GM23248 (cell line): ENCODE data around the gene GRAP. TPM values are rescaled to one million over a fixed set of nuclear protein-coding genes. Genes with fewer than 3 reads are reported as not detected.

Source experiments
- DNase-seq: peaks from one replicate; pipeline ENCODE4 v3.0.0-alpha.2; 2015
- H2AFZ ChIP-seq: fragments of 200-600 bp; sonication (generic); 2 replicates; pipeline ENCODE4 v1.6.1; 2016; ENCODE audit warnings: antibody characterized with exemption
- H3F3A ChIP-seq: fragments of 200-600 bp; sonication (generic); 2 replicates; pipeline ENCODE4 v1.6.1; 2016; ENCODE audit warnings: mild to moderate bottlenecking, antibody characterized with exemption, mixed run types; ENCODE audit not compliant: insufficient read depth
- H3K27ac ChIP-seq: fragments of 200-600 bp; sonication (generic); 2 replicates; pipeline ENCODE4 v1.5.1; 2016; ENCODE audit warnings: mild to moderate bottlenecking
- H3K27me3 ChIP-seq: fragments of 200-600 bp; sonication (generic); replicated peaks from 2 replicates; pipeline ENCODE4 v1.6.1; 2016; ENCODE audit warnings: mild to moderate bottlenecking; ENCODE audit not compliant: insufficient read depth
- H3K36me3 ChIP-seq: fragments of 200-600 bp; sonication (generic); 2 replicates; pipeline ENCODE4 v1.6.1; 2016; ENCODE audit warnings: low read depth, mild to moderate bottlenecking
- H3K4me1 ChIP-seq: fragments of 200-600 bp; sonication (generic); 2 replicates; pipeline ENCODE4 v1.6.1; 2016; ENCODE audit warnings: mild to moderate bottlenecking; ENCODE audit not compliant: insufficient read depth
- H3K4me2 ChIP-seq: fragments of 200-600 bp; sonication (generic); one replicate; pipeline ENCODE4 v1.6.1; 2016; ENCODE audit warnings: mild to moderate bottlenecking; ENCODE audit not compliant: unreplicated experiment
- H3K4me3 ChIP-seq: fragments of 200-600 bp; sonication (generic); 2 replicates; pipeline ENCODE4 v1.5.1; 2016; ENCODE audit warnings: mild to moderate bottlenecking
- H3K79me2 ChIP-seq: fragments of 200-600 bp; sonication (generic); 2 replicates; pipeline ENCODE4 v1.6.1; 2016; ENCODE audit warnings: mild to moderate bottlenecking; ENCODE audit not compliant: insufficient read depth
- H3K9ac ChIP-seq: fragments of 200-600 bp; sonication (generic); 2 replicates; pipeline ENCODE4 v1.6.1; 2016; ENCODE audit warnings: mild to moderate bottlenecking
- H3K9me2 ChIP-seq: fragments of 200-600 bp; sonication (generic); 2 replicates; pipeline ENCODE4 v1.6.1; 2016; ENCODE audit warnings: mixed run types, mild to moderate bottlenecking, moderate library complexity; ENCODE audit not compliant: insufficient read depth
- H3K9me3 ChIP-seq: fragments of 200-600 bp; sonication (generic); one replicate; pipeline ENCODE4 v1.6.1; 2017; ENCODE audit warnings: low read depth
- H4K20me1 ChIP-seq: fragments of 200-600 bp; sonication (generic); 2 replicates; pipeline ENCODE4 v1.6.0; 2016; ENCODE audit not compliant: insufficient read depth
- EZH2 ChIP-seq: fragments of 200-600 bp; sonication (generic); IDR thresholded peaks from 2 replicates; pipeline ENCODE4 v1.6.1; 2018; ENCODE audit warnings: antibody characterized with exemption, mild to moderate bottlenecking; ENCODE audit not compliant: insufficient read depth, poor library complexity, severe bottlenecking
- EZH2phosphoT487 ChIP-seq: fragments of 200-600 bp; sonication (generic); IDR thresholded peaks from 2 replicates; pipeline ENCODE4 v1.6.1; 2018; ENCODE audit warnings: antibody characterized with exemption, moderate library complexity, mild to moderate bottlenecking, low read depth; ENCODE audit not compliant: insufficient read depth
- WGBS, 2 experiments: methylation state at CpG; one replicate each; pipeline ENCODE4 v1.1.6; 2015 to 2017; ENCODE audit warnings: low lambda C conversion rate in 2 of 2, low coverage in 1 of 2; ENCODE audit errors: missing lambda C conversion rate in 2 of 2; 5-methylcytosine and 5-hydroxymethylcytosine counted together
- in situ Hi-C: fragments of 300-500 bp; cut with MboI; formaldehyde crosslinking; loops from 2 replicates; pipeline ENCODE4 v1.15.0; 2020
- polyA plus RNA-seq: library from polyadenylated mRNA; unstranded; fragments of >200 nt; fragmentation: Nextera tagmentation; extraction: Ambion mirVana; gene quantifications from 2 replicates; pipeline ENCODE4 v1.2.1, GENCODE V29; 2016
- total RNA-seq: library from RNA; depleted of rRNA; stranded (reverse); fragments of >200 nt; shearing (Covaris generic); gene quantifications from 2 replicates; pipeline ENCODE4 v1.2.3, GENCODE V29; 2014

The GRAP gene
- total and polyA plus RNA-seq, 2 experiments from 2014 or later: not detected

- Histone ChIP-seq H3F3A (peaks cover 20% of the 10 kb centered on the region), H4K20me1 (no peaks in the 10 kb centered on the region), H2AFZ (no peak overlapping the region), H3K4me2 (peak overlapping the region; percentile 92), H3K9me2 (no peaks in the 10 kb centered on the region), H3K27ac (no peak overlapping the region), H3K9ac (peak overlapping the region; percentile 92), H3K79me2 (peaks cover 69% of the 10 kb centered on the region), H3K27me3 (no peaks in the 10 kb centered on the region), H3K4me1 (peaks cover 24% of the 10 kb centered on the region), H3K36me3 (no peaks in the 10 kb centered on the region), H3K9me3 (no peaks in the 10 kb centered on the region), H3K4me3 (peak overlapping the region; percentile 79)
- WGBS, 2 experiments: 48 to 51% methylated on average over 7 of the region's 7 CpGs
- in situ Hi-C loops: no loop called here
- no peak for TF ChIP-seq EZH2
- no peak for TF ChIP-seq EZH2phosphoT487
- peak; percentile 49 for DNase-seq
Measured at GRCh38 chr17:19001907-19002590, 44.7 kb downstream of the GRAP start.

GRCh38 chr17:19000531-19001325, 46.0 kb downstream of the GRAP start:
- Histone ChIP-seq H3K4me2 (peak overlapping the region; percentile 92), H3K4me1 (peaks cover 24% of the 10 kb centered on the region), H2AFZ (no peak overlapping the region), H4K20me1 (no peaks in the 10 kb centered on the region), H3K27ac (no peak overlapping the region; the same call in 1 of the 2 replicates), H3K9ac (peak overlapping the region; percentile 92), H3F3A (peaks cover 7% of the 10 kb centered on the region), H3K36me3 (no peaks in the 10 kb centered on the region), H3K9me2 (no peaks in the 10 kb centered on the region), H3K9me3 (no peaks in the 10 kb centered on the region), H3K27me3 (no peaks in the 10 kb centered on the region), H3K4me3 (no peak overlapping the region), H3K79me2 (peaks cover 83% of the 10 kb centered on the region)
- TF ChIP-seq EZH2phosphoT487 (no peak), EZH2 (no peak)
- in situ Hi-C loops: no loop called here
- 87 to 88% methylated on average over 17 of the region's 17 CpGs for WGBS, 2 experiments
- peak; percentile 55 for DNase-seq

- in situ Hi-C loops: loop anchor here (10.0 kb wide), 1 partner anchor 65 kb away; no protein-coding TSS in a partner anchor
- H3K4me1 ChIP-seq: peaks cover 24% of the 10 kb centered on the region
- TF ChIP-seq EZH2phosphoT487: no peak
- no peak for TF ChIP-seq EZH2
- 89 to 91% methylated on average over 6 of the region's 6 CpGs for WGBS, 2 experiments
- no peak overlapping the region for H3K27ac ChIP-seq
- no peak for DNase-seq
- no peak overlapping the region for H3K4me2 ChIP-seq
- H3F3A ChIP-seq: peaks cover 1% of the 10 kb centered on the region
- no peak overlapping the region for H3K4me3 ChIP-seq
- H3K9ac ChIP-seq: no peak overlapping the region
- no peaks in the 10 kb centered on the region for H3K9me2 ChIP-seq
- H2AFZ ChIP-seq: no peak overlapping the region
- H3K79me2 ChIP-seq: peaks cover 91% of the 10 kb centered on the region
- H4K20me1 ChIP-seq: no peaks in the 10 kb centered on the region
- H3K36me3 ChIP-seq: 0 out of 2 replicates have a peak, but pooled peaks cover 6% of the 10 kb centered on the region
- no peaks in the 10 kb centered on the region for H3K27me3 ChIP-seq
- H3K9me3 ChIP-seq: no peaks in the 10 kb centered on the region
Measured at GRCh38 chr17:18999911-19000310, 46.8 kb downstream of the GRAP start.

GRCh38 chr17:18999394-18999793, 47.4 kb downstream of the GRAP start:
- Histone ChIP-seq H3K4me2 (no peak overlapping the region), H3K27me3 (no peaks in the 10 kb centered on the region), H3K4me1 (peaks cover 24% of the 10 kb centered on the region), H3K79me2 (peaks cover 96% of the 10 kb centered on the region), H3K27ac (no peak overlapping the region), H4K20me1 (no peaks in the 10 kb centered on the region), H3K4me3 (no peak overlapping the region), H3K9me2 (no peaks in the 10 kb centered on the region), H2AFZ (no peak overlapping the region), H3K9ac (no peak overlapping the region), H3K9me3 (no peaks in the 10 kb centered on the region), H3F3A (no peaks in the 10 kb centered on the region), H3K36me3 (0 out of 2 replicates have a peak, but pooled peaks cover 7% of the 10 kb centered on the region)
- DNase-seq: no peak
- in situ Hi-C loops: loop anchor here (10.0 kb wide), 1 partner anchor 65 kb away; no protein-coding TSS in a partner anchor
- WGBS, 2 experiments: 95 to 96% methylated on average over 8 of the region's 8 CpGs
- TF ChIP-seq EZH2phosphoT487: no peak
